SK-N-SH (cell line): ENCODE results near the gene APLP2. TPM values are rescaled to one million over a fixed set of nuclear protein-coding genes. Genes with fewer than 3 reads are reported as not detected.

ENCODE experiments used
- CTCF ChIA-PET: fragments of 300-600, 350-600 bp; formaldehyde crosslinking; extraction: SDS; loops from one replicate; lab custom pipeline; 2021; lab: Yijun Ruan, JAX
- POLR2A ChIA-PET: fragments of 350-600 bp; sonication (Branson Sonifier 250); formaldehyde crosslinking; extraction: SDS; loops from one replicate; lab custom pipeline; 2020; ENCODE audit warnings: antibody characterized with exemption, inconsistent platforms; lab: Yijun Ruan, JAX
- DNase-seq: peaks from one replicate; pipeline ENCODE4 v3.0.0; 2012
- H2AFZ ChIP-seq: fragments of 200-600 bp; sonication (generic); 2 replicates; pipeline ENCODE4 v1.8.1; 2016; ENCODE audit warnings: antibody characterized with exemption, mild to moderate bottlenecking, low read depth
- H3F3A ChIP-seq: fragments of 200-600 bp; sonication (generic); replicated peaks from 2 replicates; pipeline ENCODE3; 2016; ENCODE audit warnings: antibody characterized with exemption, mild to moderate bottlenecking; ENCODE audit not compliant: insufficient read depth
- H3K27ac ChIP-seq, 2 experiments: fragments of 200-500 bp in 1 of 2; fragments of 200-600 bp in 1 of 2; sonication (Bioruptor generic) in 1 of 2; sonication (generic), shearing (Covaris generic) in 1 of 2; 2 replicates each; pipeline versions ENCODE4 v1.5.1 to v1.6.1; 2014 to 2016; ENCODE audit warnings: low read depth in 2 of 2, inconsistent platforms in 1 of 2, low read length in 1 of 2, mild to moderate bottlenecking in 1 of 2, mixed read lengths in 1 of 2
- H3K27me3 ChIP-seq: fragments of 200-600 bp; sonication (generic), shearing (Covaris generic); 2 replicates; pipeline ENCODE4 v1.6.1; 2016; ENCODE audit warnings: mixed run types; ENCODE audit not compliant: insufficient read depth
- H3K36me3 ChIP-seq, 2 experiments: fragments of 200-500 bp in 1 of 2; fragments of 200-600 bp in 1 of 2; sonication (Bioruptor generic) in 1 of 2; sonication (generic) in 1 of 2; replicated peaks in 1 of 2; 2 replicates each; pipeline versions ENCODE3 to v1.5.1; 2014 to 2016; ENCODE audit warnings: low read length in 1 of 2, mild to moderate bottlenecking in 1 of 2; ENCODE audit not compliant: insufficient read depth in 2 of 2, control insufficient read depth in 1 of 2
- H3K4me1 ChIP-seq, 2 experiments: fragments of 200-500 bp in 1 of 2; fragments of 200-600 bp in 1 of 2; sonication (Bioruptor generic) in 1 of 2; sonication (generic), shearing (Covaris generic) in 1 of 2; 2 replicates each; pipeline versions ENCODE4 v1.5.1 to v1.6.1; 2014 to 2016; ENCODE audit warnings: low read depth in 1 of 2, low read length in 1 of 2, mixed run types in 1 of 2; ENCODE audit not compliant: insufficient read depth in 2 of 2, control insufficient read depth in 1 of 2
- H3K4me2 ChIP-seq: fragments of 200-600 bp; sonication (generic), shearing (Covaris generic); 2 replicates; pipeline ENCODE4 v1.6.1; 2017; ENCODE audit warnings: mixed run types
- H3K4me3 ChIP-seq, 2 experiments: fragments of 200-500 bp in 1 of 2; fragments of 200-600 bp in 1 of 2; sonication (Bioruptor generic) in 1 of 2; sonication (generic), shearing (Covaris generic) in 1 of 2; 2 replicates each; pipeline versions ENCODE4 v1.5.1 to v1.8.1; 2014 to 2016; ENCODE audit warnings: low read depth in 2 of 2, inconsistent platforms in 1 of 2, low read length in 1 of 2, mild to moderate bottlenecking in 1 of 2, mixed read lengths in 1 of 2, moderate library complexity in 1 of 2
- H3K79me2 ChIP-seq: fragments of 200-600 bp; sonication (generic); 2 replicates; pipeline ENCODE4 v1.8.1; 2017; ENCODE audit warnings: mild to moderate bottlenecking; ENCODE audit not compliant: insufficient read depth
- H3K9ac ChIP-seq: fragments of 200-600 bp; sonication (generic); 2 replicates; pipeline ENCODE4 v1.6.1; 2017; ENCODE audit warnings: mixed run types
- H3K9me2 ChIP-seq: fragments of 200-600 bp; sonication (generic); 2 replicates; pipeline ENCODE4 v1.6.1; 2017; ENCODE audit warnings: mixed run types
- H3K9me3 ChIP-seq: fragments of 200-600 bp; sonication (generic); 2 replicates; pipeline ENCODE4 v1.6.1; 2017; ENCODE audit warnings: mixed run types, mild to moderate bottlenecking, moderate library complexity
- H4K20me1 ChIP-seq: fragments of 200-600 bp; sonication (generic); 2 replicates; pipeline ENCODE4 v1.6.1; 2017; ENCODE audit warnings: mild to moderate bottlenecking, mixed run types; ENCODE audit not compliant: insufficient read depth
- ELF1 ChIP-seq: IDR thresholded peaks from 2 replicates; pipeline ENCODE4 v1.4.0; 2012
- EP300 ChIP-seq, 2 experiments: IDR thresholded peaks; 2 replicates each; pipeline versions ENCODE4 v1.4.0 to v1.6.1; 2012; ENCODE audit warnings: borderline replicate concordance in 1 of 2, low read depth in 1 of 2, low read length in 1 of 2
- EZH2phosphoT487 ChIP-seq: fragments of 200-600 bp; sonication (generic); IDR thresholded peaks from 2 replicates; pipeline ENCODE4 v1.6.1; 2017; ENCODE audit warnings: low read depth, mixed run types, mild to moderate bottlenecking, antibody characterized with exemption, moderate library complexity, borderline replicate concordance
- FOXM1 ChIP-seq: IDR thresholded peaks from 2 replicates; pipeline ENCODE4 v1.4.0; 2012; ENCODE audit warnings: low read depth, mild to moderate bottlenecking
- GABPA ChIP-seq: IDR thresholded peaks from 2 replicates; pipeline ENCODE4 v1.4.0; 2012; ENCODE audit warnings: low read depth, mild to moderate bottlenecking
- MEF2A ChIP-seq: IDR thresholded peaks from 2 replicates; pipeline ENCODE4 v1.4.0; 2012; ENCODE audit warnings: low read depth, borderline replicate concordance
- MXI1 ChIP-seq: IDR thresholded peaks from 2 replicates; pipeline ENCODE4 v1.6.1; 2012; ENCODE audit warnings: mild to moderate bottlenecking, low read depth, low read length, improper control_type of control experiment
- RFX5 ChIP-seq: IDR thresholded peaks from 2 replicates; pipeline ENCODE4 v1.6.1; 2012; ENCODE audit warnings: mild to moderate bottlenecking, improper control_type of control experiment, low read length
- RXRA ChIP-seq: IDR thresholded peaks from 2 replicates; pipeline ENCODE4 v1.4.0; 2012; ENCODE audit warnings: low read depth, mild to moderate bottlenecking, borderline replicate concordance
- SMC3 ChIP-seq: IDR thresholded peaks from 2 replicates; pipeline ENCODE4 v1.6.1; 2012; ENCODE audit warnings: low read depth, low read length, improper control_type of control experiment
- TCF12 ChIP-seq: IDR thresholded peaks from 2 replicates; pipeline ENCODE4 v1.4.0; 2012
- TEAD4 ChIP-seq: IDR thresholded peaks from 2 replicates; pipeline ENCODE4 v1.4.0; 2012; ENCODE audit warnings: mild to moderate bottlenecking, borderline replicate concordance; ENCODE audit not compliant: insufficient read depth
- YY1 ChIP-seq: IDR thresholded peaks from 2 replicates; pipeline ENCODE4 v1.4.0; 2012; ENCODE audit warnings: low read depth, mild to moderate bottlenecking
- WGBS: methylation state at CpG from one replicate; pipeline ENCODE4 v1.1.6; 2017; ENCODE audit warnings: low lambda C conversion rate; 5-methylcytosine and 5-hydroxymethylcytosine counted together
- polyA plus RNA-seq, 3 experiments: library from polyadenylated mRNA; depleted of rRNA; stranded (reverse); fragments of >200 nt; gene quantifications; 2 replicates each; pipeline ENCODE4 v1.2.3, GENCODE V29; 2012
- TF ChIP-seq, protein P1 (sequence below): IDR thresholded peaks from 2 replicates; pipeline ENCODE4 v1.6.1; 2012; ENCODE audit warnings: mild to moderate bottlenecking, low read depth, low read length, moderate library complexity
- TF ChIP-seq, protein P2 (sequence below): IDR thresholded peaks from 2 replicates; pipeline ENCODE4 v1.4.0; 2012; ENCODE audit warnings: low read depth
- TF ChIP-seq, protein P3 (sequence below): IDR thresholded peaks from 2 replicates; pipeline ENCODE4 v1.4.0; 2012; ENCODE audit warnings: low read depth, borderline replicate concordance
- TF ChIP-seq, protein P4 (sequence below): fragments of 200-600 bp; sonication (generic); IDR thresholded peaks from 2 replicates; pipeline ENCODE4 v1.6.1; 2017; ENCODE audit warnings: antibody characterized with exemption, mild to moderate bottlenecking, moderate library complexity

APLP2 gene
- polyA plus RNA-seq, 1 of the 3 experiments (the other 2 are of a cell fraction), result 424 TPM

DNA sequence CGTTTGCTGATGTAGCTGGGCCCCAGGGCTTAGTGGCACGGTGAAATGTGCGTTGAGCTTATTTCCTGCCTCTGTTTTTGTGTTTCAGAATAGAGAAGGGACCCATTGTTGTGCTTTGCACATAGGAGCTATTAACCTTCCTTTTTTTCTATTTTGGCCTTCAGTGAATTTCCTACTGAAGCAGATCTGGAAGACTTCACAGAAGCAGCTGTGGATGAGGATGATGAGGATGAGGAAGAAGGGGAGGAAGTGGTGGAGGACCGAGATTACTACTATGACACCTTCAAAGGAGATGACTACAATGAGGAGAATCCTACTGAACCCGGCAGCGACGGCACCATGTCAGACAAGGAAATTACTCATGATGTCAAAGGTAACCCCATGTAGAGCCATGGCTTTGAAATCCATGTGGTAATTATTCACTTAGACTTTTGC is 52.5 kb downstream of the APLP2 start:
- Histone ChIP-seq H3K4me1 (peaks cover 0 to 2% of the 10 kb centered on the region in 2 experiments; a peak in 1 of 4 replicates), H3F3A (peaks cover 10% of the 10 kb centered on the region), H4K20me1 (peaks cover 88% of the 10 kb centered on the region), H3K9me2 (no peaks in the 10 kb centered on the region), H3K4me3 (no peak overlapping the region), H3K27me3 (no peaks in the 10 kb centered on the region), H3K4me2 (no peak overlapping the region), H2AFZ (no peak overlapping the region), H3K9me3 (no peaks in the 10 kb centered on the region), H3K9ac (no peak overlapping the region), H3K36me3 (peaks cover 52 to 57% of the 10 kb centered on the region in 2 experiments), H3K27ac (no peak overlapping the region), H3K79me2 (peaks cover 68% of the 10 kb centered on the region)
- DNase-seq, result no peak
- WGBS, result 93% methylated on average over 7 of the region's 7 CpGs
- CTCF ChIA-PET, result interaction anchor here (3.4 kb wide), 1 partner anchor 10 kb away, joined by 21 read pairs; no protein-coding TSS in a partner anchor
- POLR2A ChIA-PET, result interaction anchor here (0.6 kb wide), 1 partner anchor 108 kb away, joined by 4 read pairs; no protein-coding TSS in a partner anchor
- TF ChIP-seq TCF12 (no peak), EP300 (IDR thresholded peaks at IDR 0.05; ENCODE audit: borderline replicate concordance in 1 of 2, low read depth in 1 of 2, low read length in 1 of 2) (no peak), MEF2A (no peak), MXI1 (no peak), EZH2phosphoT487 (no peak), RXRA (no peak), TEAD4 (no peak), YY1 (no peak), GABPA (no peak), ELF1 (no peak), FOXM1 (no peak), RFX5 (no peak), SMC3 (no peak)
- TF ChIP-seq, protein P1, sequence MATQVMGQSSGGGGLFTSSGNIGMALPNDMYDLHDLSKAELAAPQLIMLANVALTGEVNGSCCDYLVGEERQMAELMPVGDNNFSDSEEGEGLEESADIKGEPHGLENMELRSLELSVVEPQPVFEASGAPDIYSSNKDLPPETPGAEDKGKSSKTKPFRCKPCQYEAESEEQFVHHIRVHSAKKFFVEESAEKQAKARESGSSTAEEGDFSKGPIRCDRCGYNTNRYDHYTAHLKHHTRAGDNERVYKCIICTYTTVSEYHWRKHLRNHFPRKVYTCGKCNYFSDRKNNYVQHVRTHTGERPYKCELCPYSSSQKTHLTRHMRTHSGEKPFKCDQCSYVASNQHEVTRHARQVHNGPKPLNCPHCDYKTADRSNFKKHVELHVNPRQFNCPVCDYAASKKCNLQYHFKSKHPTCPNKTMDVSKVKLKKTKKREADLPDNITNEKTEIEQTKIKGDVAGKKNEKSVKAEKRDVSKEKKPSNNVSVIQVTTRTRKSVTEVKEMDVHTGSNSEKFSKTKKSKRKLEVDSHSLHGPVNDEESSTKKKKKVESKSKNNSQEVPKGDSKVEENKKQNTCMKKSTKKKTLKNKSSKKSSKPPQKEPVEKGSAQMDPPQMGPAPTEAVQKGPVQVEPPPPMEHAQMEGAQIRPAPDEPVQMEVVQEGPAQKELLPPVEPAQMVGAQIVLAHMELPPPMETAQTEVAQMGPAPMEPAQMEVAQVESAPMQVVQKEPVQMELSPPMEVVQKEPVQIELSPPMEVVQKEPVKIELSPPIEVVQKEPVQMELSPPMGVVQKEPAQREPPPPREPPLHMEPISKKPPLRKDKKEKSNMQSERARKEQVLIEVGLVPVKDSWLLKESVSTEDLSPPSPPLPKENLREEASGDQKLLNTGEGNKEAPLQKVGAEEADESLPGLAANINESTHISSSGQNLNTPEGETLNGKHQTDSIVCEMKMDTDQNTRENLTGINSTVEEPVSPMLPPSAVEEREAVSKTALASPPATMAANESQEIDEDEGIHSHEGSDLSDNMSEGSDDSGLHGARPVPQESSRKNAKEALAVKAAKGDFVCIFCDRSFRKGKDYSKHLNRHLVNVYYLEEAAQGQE, result no peak
- TF ChIP-seq, protein P2, sequence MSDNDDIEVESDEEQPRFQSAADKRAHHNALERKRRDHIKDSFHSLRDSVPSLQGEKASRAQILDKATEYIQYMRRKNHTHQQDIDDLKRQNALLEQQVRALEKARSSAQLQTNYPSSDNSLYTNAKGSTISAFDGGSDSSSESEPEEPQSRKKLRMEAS, result no peak
- TF ChIP-seq, protein P3, sequence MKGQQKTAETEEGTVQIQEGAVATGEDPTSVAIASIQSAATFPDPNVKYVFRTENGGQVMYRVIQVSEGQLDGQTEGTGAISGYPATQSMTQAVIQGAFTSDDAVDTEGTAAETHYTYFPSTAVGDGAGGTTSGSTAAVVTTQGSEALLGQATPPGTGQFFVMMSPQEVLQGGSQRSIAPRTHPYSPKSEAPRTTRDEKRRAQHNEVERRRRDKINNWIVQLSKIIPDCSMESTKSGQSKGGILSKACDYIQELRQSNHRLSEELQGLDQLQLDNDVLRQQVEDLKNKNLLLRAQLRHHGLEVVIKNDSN, result no peak
- TF ChIP-seq, protein P4, sequence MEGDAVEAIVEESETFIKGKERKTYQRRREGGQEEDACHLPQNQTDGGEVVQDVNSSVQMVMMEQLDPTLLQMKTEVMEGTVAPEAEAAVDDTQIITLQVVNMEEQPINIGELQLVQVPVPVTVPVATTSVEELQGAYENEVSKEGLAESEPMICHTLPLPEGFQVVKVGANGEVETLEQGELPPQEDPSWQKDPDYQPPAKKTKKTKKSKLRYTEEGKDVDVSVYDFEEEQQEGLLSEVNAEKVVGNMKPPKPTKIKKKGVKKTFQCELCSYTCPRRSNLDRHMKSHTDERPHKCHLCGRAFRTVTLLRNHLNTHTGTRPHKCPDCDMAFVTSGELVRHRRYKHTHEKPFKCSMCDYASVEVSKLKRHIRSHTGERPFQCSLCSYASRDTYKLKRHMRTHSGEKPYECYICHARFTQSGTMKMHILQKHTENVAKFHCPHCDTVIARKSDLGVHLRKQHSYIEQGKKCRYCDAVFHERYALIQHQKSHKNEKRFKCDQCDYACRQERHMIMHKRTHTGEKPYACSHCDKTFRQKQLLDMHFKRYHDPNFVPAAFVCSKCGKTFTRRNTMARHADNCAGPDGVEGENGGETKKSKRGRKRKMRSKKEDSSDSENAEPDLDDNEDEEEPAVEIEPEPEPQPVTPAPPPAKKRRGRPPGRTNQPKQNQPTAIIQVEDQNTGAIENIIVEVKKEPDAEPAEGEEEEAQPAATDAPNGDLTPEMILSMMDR, result no peak
